Lower lobe of right lung (tissue), 2 donors: Measurements from ENCODE around the gene CEP78. TPM values are rescaled to one million over a fixed set of nuclear protein-coding genes. Genes with fewer than 3 reads are reported as not detected.

Experiments used
- ATAC-seq, 2 donors: fragments of 200-7000 bp; cut with Tn5 transposase; one replicate each; pipeline ENCODE4 v1.9.1; 2020 to 2022; ENCODE audit warnings: mild to moderate bottlenecking in 2 of 2, moderate library complexity in 2 of 2
- DNase-seq: peaks from one replicate; pipeline ENCODE4 v3.0.0-alpha.2; 2020
- H3K27ac ChIP-seq: fragments of 200-600 bp; one replicate; pipeline ENCODE4 v1.8.0; 2022
- H3K27me3 ChIP-seq: fragments of 200-600 bp; one replicate; pipeline ENCODE4 v1.8.0; 2022; ENCODE audit warnings: low read depth
- H3K36me3 ChIP-seq: fragments of 200-600 bp; one replicate; pipeline ENCODE4 v1.8.0; 2022; ENCODE audit warnings: mild to moderate bottlenecking
- H3K4me1 ChIP-seq: fragments of 200-600 bp; one replicate; pipeline ENCODE4 v1.8.0; 2022
- H3K4me3 ChIP-seq: fragments of 200-600 bp; one replicate; pipeline ENCODE4 v1.8.0; 2022; ENCODE audit warnings: mild to moderate bottlenecking
- H3K9me3 ChIP-seq: fragments of 200-600 bp; one replicate; pipeline ENCODE4 v1.8.0; 2022
- intact Hi-C: fragments of 100-400 bp; cut with DNase I; formaldehyde crosslinking; loops from one replicate; pipeline ENCODE4 v1.11.0; 2022
- total RNA-seq: library from RNA; stranded (reverse); fragmentation: NEBNext Ultra II Directional; extraction: Animal tissue kit (Norgen Biotek cat#: 25700); gene quantifications from one replicate; pipeline ENCODE4 v1.2.1, GENCODE V29; 2021
- TF ChIP-seq, protein P1 (sequence below): fragments of 200-600 bp; IDR thresholded peaks from one replicate; pipeline ENCODE4 v1.8.0; 2022; ENCODE audit warnings: antibody characterized with exemption, mild to moderate bottlenecking
- donor health status: DM: no; HTN: yes; CAD: no; lungs with severe emphysema.

Gene CEP78
- total RNA-seq, 1 donor from 2014 or later = 12.9 TPM

GRCh38 chr9:78210841-78211301 lies 25.0 kb upstream of the CEP78 start:
- H3K4me3 ChIP-seq = no peak overlapping the region
- ATAC-seq (no peak), DNase-seq (no peak)
- intact Hi-C loops = no loop called here
- H3K9me3 ChIP-seq = no peaks in the 10 kb centered on the region
- no peak overlapping the region for H3K27ac ChIP-seq
- H3K27me3 ChIP-seq = no peaks in the 10 kb centered on the region
- TF ChIP-seq, protein P1, sequence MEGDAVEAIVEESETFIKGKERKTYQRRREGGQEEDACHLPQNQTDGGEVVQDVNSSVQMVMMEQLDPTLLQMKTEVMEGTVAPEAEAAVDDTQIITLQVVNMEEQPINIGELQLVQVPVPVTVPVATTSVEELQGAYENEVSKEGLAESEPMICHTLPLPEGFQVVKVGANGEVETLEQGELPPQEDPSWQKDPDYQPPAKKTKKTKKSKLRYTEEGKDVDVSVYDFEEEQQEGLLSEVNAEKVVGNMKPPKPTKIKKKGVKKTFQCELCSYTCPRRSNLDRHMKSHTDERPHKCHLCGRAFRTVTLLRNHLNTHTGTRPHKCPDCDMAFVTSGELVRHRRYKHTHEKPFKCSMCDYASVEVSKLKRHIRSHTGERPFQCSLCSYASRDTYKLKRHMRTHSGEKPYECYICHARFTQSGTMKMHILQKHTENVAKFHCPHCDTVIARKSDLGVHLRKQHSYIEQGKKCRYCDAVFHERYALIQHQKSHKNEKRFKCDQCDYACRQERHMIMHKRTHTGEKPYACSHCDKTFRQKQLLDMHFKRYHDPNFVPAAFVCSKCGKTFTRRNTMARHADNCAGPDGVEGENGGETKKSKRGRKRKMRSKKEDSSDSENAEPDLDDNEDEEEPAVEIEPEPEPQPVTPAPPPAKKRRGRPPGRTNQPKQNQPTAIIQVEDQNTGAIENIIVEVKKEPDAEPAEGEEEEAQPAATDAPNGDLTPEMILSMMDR = no peak
- no peaks in the 10 kb centered on the region for H3K4me1 ChIP-seq
- no peaks in the 10 kb centered on the region for H3K36me3 ChIP-seq

GRCh38 chr9:78212868-78213267 lies 23.0 kb upstream of the CEP78 start:
- no peak overlapping the region for H3K4me3 ChIP-seq
- H3K4me1 ChIP-seq = no peaks in the 10 kb centered on the region
- no peak for ATAC-seq
- no peak overlapping the region for H3K27ac ChIP-seq
- intact Hi-C loops = no loop called here
- H3K36me3 ChIP-seq = no peaks in the 10 kb centered on the region
- TF ChIP-seq, protein P1 = no peak
- H3K27me3 ChIP-seq = no peaks in the 10 kb centered on the region
- H3K9me3 ChIP-seq = no peaks in the 10 kb centered on the region
- DNase-seq = no peak

DNA sequence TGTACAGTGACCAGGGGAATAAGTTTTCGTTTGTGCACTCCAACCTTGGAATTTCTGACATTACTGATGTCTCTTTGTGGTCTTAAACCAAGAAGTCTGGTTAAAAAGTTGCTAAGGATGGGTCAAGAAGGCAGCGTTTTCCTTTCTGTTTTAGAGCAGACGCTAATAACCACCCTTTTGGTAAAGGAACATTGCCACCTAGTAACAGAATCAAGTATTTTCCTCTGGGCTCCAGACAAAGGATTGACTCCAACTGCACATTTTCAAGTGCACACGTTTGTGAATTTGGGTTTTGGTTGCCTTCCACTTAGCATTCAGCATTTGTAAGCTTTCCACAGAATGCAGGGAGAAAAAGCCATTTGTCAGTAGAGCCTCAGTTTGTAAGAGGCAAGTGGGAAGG lies 22.2 kb upstream of the CEP78 start:
- Histone ChIP-seq H3K27me3 (no peaks in the 10 kb centered on the region), H3K4me1 (no peaks in the 10 kb centered on the region), H3K4me3 (no peak overlapping the region), H3K27ac (no peak overlapping the region), H3K9me3 (no peaks in the 10 kb centered on the region), H3K36me3 (no peaks in the 10 kb centered on the region)
- DNase-seq = no peak
- TF ChIP-seq, protein P1 = peak; percentile 47
- ATAC-seq = peak; percentile 39 to 84
- intact Hi-C loops = no loop called here

DNA sequence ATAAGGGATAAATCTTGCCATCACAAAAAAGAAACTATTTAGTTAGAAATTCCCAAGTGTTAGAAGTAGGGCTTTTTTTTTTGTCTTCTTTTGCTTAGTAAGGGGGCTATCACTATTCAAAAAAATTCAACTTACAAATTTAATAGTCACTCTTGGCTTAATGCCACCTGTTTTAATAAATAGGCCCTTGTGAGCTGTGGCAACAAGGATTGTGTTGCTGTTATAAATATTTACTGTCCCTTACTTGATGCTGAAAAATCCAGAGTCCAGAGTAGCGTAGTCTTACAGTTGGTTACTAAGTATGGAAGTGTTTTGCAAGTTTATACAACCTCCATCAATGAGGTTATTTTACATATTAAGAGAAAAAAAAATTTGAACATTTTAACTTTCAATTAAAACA lies 21.4 kb upstream of the CEP78 start:
- no peak for DNase-seq
- ATAC-seq = peak in 1 of 2 donors; percentile 39
- no peaks in the 10 kb centered on the region for H3K27me3 ChIP-seq
- no peaks in the 10 kb centered on the region for H3K36me3 ChIP-seq
- H3K27ac ChIP-seq = no peak overlapping the region
- no peaks in the 10 kb centered on the region for H3K9me3 ChIP-seq
- TF ChIP-seq, protein P1 = no peak
- H3K4me3 ChIP-seq = no peak overlapping the region
- intact Hi-C loops = no loop called here
- H3K4me1 ChIP-seq = no peaks in the 10 kb centered on the region

GRCh38 chr9:78215706-78216105 lies 20.2 kb upstream of the CEP78 start:
- H3K9me3 ChIP-seq = no peaks in the 10 kb centered on the region
- no peak for ATAC-seq
- H3K27ac ChIP-seq = no peak overlapping the region
- TF ChIP-seq, protein P1 = no peak
- H3K27me3 ChIP-seq = no peaks in the 10 kb centered on the region
- intact Hi-C loops = no loop called here
- no peaks in the 10 kb centered on the region for H3K4me1 ChIP-seq
- no peaks in the 10 kb centered on the region for H3K36me3 ChIP-seq
- no peak overlapping the region for H3K4me3 ChIP-seq
- no peak for DNase-seq

DNA sequence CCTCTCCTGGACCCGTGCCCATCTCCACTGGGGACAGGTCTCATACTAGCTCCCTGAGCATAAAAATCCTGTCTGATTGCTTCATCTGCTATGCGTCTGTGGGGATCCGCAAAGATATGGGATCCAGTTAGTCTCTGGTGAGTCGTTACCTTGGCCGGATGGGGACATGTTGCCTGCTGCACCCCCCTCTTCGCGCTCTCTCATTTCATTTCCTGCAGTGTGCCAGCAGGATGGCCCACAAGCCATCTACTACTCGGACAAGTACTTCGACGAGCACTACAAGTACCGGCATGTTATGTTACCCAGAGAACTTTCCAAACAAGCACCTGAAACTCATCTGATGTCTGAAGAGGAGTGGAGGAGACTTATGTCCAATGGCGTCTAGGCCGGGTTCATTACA lies 17.0 kb upstream of the CEP78 start:
- H3K27me3 ChIP-seq = no peaks in the 10 kb centered on the region
- intact Hi-C loops = no loop called here
- TF ChIP-seq, protein P1 = no peak
- no peaks in the 10 kb centered on the region for H3K9me3 ChIP-seq
- H3K36me3 ChIP-seq = no peaks in the 10 kb centered on the region
- no peaks in the 10 kb centered on the region for H3K4me1 ChIP-seq
- no peak for DNase-seq
- H3K4me3 ChIP-seq = no peak overlapping the region
- ATAC-seq = peak in 1 of 2 donors; percentile 57
- no peak overlapping the region for H3K27ac ChIP-seq
